K562 (cell line): Measurements from ENCODE around the gene MS4A18.

ENCODE experiments used
- CSDE1 ChIP-seq, 2 experiments: fragments of 450-650 bp; IDR thresholded peaks; 2 replicates each; pipeline ENCODE4 v1.6.1; 2016; ENCODE audit warnings: mild to moderate bottlenecking in 1 of 2
- THRAP3 ChIP-seq: fragments of 450-650 bp; IDR thresholded peaks from 2 replicates; pipeline ENCODE4 v1.6.1; 2016; ENCODE audit warnings: mild to moderate bottlenecking, inconsistent platforms, borderline replicate concordance

DNA sequence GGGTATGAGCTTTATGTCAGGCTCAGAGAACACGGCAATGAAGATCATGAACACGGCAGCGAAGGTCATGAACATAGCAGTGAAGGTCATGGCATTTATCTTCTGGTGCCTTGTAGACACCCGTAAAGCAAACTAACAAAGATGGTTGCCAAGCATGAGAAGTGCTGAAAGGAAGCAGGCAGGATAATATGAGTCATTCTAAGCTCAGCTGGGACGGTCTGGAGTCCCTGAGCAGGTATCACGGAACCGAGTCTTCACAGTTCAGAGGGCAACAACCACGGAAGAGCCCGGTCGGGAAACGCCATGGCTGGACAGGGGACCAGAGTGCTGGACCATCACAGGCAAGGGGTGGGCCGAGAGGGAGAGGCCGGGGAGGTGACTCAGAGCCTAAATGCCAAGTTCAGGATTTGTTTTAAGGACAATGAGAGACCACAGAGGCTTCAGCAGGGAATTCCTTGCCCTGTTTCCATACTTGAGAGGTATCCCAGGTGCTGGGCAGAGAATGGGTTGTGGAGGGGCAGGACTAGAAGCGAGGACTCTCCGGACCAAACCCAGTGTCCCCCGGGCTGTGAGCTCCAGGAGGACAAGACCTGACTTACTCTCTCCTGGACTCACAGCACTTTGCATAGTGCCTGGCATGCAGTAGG is 47.5 kb downstream of the MS4A18 start:
- TF ChIP-seq CSDE1 (IDR thresholded peaks at IDR 0.05) (no peak), THRAP3 (no peak)
